Jurkat, Clone E6-1 (cell line): Measurements from ENCODE around the gene SNX9.
"Not testable (repeated sequence)": the region's sequence is repeated elsewhere in the genome, so short reads cannot be mapped to it uniquely, and the experiment has no call there.

Experiments
- DNase-seq: peaks from one replicate; pipeline ENCODE4 v3.0.0-alpha.2; 2011; ENCODE audit warnings: low read depth, low spot score
- H3K4me3 ChIP-seq: 2 replicates; pipeline ENCODE4 v1.5.1; 2011; ENCODE audit warnings: mild to moderate bottlenecking, low read length, control low read depth, moderate library complexity

Gene SNX9

GRCh38 chr6:157905590-157906342 is 82.7 kb downstream of the SNX9 start:
- no peak for DNase-seq
- no peak overlapping the region for H3K4me3 ChIP-seq

GRCh38 chr6:157906537-157907061 is 83.6 kb downstream of the SNX9 start:
- DNase-seq = no peak
- no peak overlapping the region for H3K4me3 ChIP-seq

- no peak for DNase-seq
- H3K4me3 ChIP-seq = no peak overlapping the region
Measured at GRCh38 chr6:157907651-157908050, 84.6 kb downstream of the SNX9 start.

- H3K4me3 ChIP-seq = no peak overlapping the region
- DNase-seq = no peak
Measured at GRCh38 chr6:157908369-157909281, 85.6 kb downstream of the SNX9 start.

- DNase-seq = no peak
Measured at GRCh38 chr6:157909282-157909664, 86.2 kb downstream of the SNX9 start.

GRCh38 chr6:157911278-157911677 is 88.2 kb downstream of the SNX9 start:
- no peak overlapping the region for H3K4me3 ChIP-seq
- DNase-seq = no peak

More at GRCh38 chr6:157909282-157909664, 86.2 kb downstream of the SNX9 start:
- no peak overlapping the region for H3K4me3 ChIP-seq

GRCh38 chr6:157911786-157912185 is 88.7 kb downstream of the SNX9 start:
- no peak overlapping the region for H3K4me3 ChIP-seq
- DNase-seq = no peak

GRCh38 chr6:157912326-157912725 is 89.3 kb downstream of the SNX9 start:
- DNase-seq = no peak
- H3K4me3 ChIP-seq = no peak overlapping the region

- H3K4me3 ChIP-seq = no peak overlapping the region
- DNase-seq = no peak
Measured at GRCh38 chr6:157921685-157922367, 98.8 kb downstream of the SNX9 start.

- no peak for DNase-seq
- H3K4me3 ChIP-seq = no peak overlapping the region
Measured at GRCh38 chr6:157925771-157926170, 102.7 kb downstream of the SNX9 start.

GRCh38 chr6:157927011-157927410 is 104.0 kb downstream of the SNX9 start:
- H3K4me3 ChIP-seq = no peak overlapping the region
- DNase-seq = no peak

GRCh38 chr6:157928428-157928827 is 105.4 kb downstream of the SNX9 start:
- H3K4me3 ChIP-seq = no peak overlapping the region
- DNase-seq = no peak

- no peak for DNase-seq
- H3K4me3 ChIP-seq = no peak overlapping the region
Measured at GRCh38 chr6:157929076-157929475, 106.0 kb downstream of the SNX9 start.

- H3K4me3 ChIP-seq = no peak overlapping the region
- no peak for DNase-seq
Measured at GRCh38 chr6:157929765-157930319, 106.8 kb downstream of the SNX9 start.

GRCh38 chr6:157935786-157936185 is 112.7 kb downstream of the SNX9 start:
- no peak for DNase-seq

GRCh38 chr6:157937318-157937717 is 114.3 kb downstream of the SNX9 start:
- no peak overlapping the region for H3K4me3 ChIP-seq

More at GRCh38 chr6:157935786-157936185, 112.7 kb downstream of the SNX9 start:
- H3K4me3 ChIP-seq = no peak overlapping the region

GRCh38 chr6:157937916-157938315 is 114.9 kb downstream of the SNX9 start:
- DNase-seq = no peak
- no peak overlapping the region for H3K4me3 ChIP-seq

More at GRCh38 chr6:157937318-157937717, 114.3 kb downstream of the SNX9 start:
- DNase-seq = no peak

GRCh38 chr6:157940375-157941036 is 117.5 kb downstream of the SNX9 start:
- H3K4me3 ChIP-seq, DNase-seq: not testable (repeated sequence)
